Measurements from ENCODE around the gene CDC73. TPM values are rescaled to one million over a fixed set of nuclear protein-coding genes. Genes with fewer than 3 reads are reported as not detected.
"Not testable (repeated sequence)": the region's sequence is repeated elsewhere in the genome, so short reads cannot be mapped to it uniquely, and the experiment has no call there.

CDC73 gene
- total RNA-seq, 1 experiment from 2014 or later: 18.9 TPM

DNA sequence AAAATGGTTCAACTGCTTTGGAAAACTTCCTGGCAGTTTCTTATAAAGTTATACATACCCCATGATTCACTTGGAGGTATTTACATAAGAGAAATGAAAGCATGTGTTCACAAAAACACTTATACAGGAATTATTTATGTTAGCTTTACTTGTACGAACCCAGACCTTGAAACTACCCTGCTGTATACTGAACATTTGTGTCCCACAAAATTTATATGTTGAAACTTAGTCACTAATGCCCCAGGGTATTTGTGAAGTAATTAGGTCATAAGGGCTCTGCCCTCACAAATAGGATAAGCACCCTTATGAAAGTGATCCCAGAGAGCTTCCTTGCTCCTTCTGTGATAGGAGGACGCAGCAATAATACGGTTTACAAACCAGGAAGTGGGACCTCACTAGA lies 107.3 kb downstream of the CDC73 start:
- DNase-seq (ENCODE audit: low read depth): peak; percentile 33

GRCh38 chr1:193231146-193231545 lies 109.3 kb downstream of the CDC73 start:
- DNase-seq (ENCODE audit: low read depth): not testable (repeated sequence)

- no peak for DNase-seq (ENCODE audit: low read depth)
Observed at GRCh38 chr1:193234530-193234929, 112.7 kb downstream of the CDC73 start.

GRCh38 chr1:193237381-193237978 lies 115.6 kb downstream of the CDC73 start:
- no peak for DNase-seq (ENCODE audit: low read depth)

DNA sequence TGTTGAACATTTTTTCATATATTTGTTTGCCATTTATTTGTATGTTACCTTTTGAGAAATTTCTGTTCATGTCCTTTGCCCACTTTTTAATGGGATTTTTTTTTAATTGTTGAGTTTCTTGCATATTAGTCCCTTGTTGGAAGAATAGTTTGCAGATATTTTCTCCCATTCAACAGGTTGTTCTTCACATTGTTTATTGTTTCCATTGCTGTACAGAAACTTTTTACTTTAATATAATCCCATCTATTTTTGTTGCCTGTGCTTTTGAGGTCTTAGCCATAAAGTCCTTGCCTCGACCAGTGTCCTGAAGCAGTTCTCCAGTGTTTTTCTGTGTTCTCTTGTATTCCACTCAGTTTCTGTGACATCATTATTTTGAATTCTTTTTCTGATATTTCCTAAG lies 118.8 kb downstream of the CDC73 start:
- DNase-seq (ENCODE audit: low read depth): no peak

DNA sequence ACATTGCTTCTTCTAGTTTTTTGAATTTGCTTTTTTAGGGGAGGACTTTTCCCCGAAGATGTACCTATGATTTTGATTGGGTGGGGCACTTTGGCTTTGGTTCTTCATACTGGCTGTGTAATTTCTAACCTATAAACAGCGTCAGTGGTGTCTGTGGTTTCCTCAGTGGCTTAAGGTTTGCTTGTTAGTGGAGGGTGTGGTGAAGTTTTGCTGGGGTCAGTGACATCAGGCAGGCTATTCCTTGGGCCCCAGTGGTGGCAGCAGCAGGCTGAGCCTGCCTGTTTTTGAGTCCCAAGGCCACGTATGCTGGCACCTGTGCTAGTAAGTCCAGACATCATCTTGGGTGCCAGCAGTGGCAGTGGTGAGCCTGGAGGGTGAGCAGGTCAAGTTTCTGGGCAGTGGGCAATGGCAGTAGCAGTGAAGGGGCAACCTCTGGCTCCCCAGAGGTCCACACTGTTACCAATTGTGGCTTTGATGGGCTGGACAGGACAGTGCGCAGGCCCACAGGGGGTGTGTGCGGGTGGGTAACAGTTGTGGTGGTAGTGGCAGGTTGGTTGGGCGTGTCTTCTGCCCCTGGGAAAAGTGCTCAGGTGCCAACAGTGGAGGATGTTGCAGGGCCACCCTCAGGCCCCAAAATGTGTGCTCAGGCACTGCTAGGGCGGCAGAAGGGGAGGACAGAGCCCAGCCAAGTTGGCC lies 119.4 kb downstream of the CDC73 start:
- no peak for DNase-seq (ENCODE audit: low read depth)

DNA sequence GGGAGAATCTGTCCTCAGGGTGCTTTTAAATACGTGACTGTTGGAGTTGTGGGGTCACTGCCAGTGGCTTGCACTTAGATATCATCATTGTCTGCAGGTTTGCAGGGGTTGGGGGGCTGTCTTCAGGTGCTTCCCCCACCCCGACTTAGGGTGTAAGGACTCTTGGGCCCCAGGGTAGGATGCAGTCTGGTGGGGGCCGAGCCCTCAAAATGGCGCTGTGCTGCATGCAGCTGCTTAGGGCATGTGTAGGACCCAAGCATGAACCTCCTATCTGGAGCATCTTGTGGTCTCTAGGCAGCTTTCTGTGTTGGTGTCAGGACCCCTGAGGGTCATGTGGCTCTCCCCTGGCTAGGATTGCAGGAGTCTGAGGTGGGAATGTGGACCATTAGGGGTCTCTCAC lies 120.2 kb downstream of the CDC73 start:
- no peak for DNase-seq (ENCODE audit: low read depth)

DNA sequence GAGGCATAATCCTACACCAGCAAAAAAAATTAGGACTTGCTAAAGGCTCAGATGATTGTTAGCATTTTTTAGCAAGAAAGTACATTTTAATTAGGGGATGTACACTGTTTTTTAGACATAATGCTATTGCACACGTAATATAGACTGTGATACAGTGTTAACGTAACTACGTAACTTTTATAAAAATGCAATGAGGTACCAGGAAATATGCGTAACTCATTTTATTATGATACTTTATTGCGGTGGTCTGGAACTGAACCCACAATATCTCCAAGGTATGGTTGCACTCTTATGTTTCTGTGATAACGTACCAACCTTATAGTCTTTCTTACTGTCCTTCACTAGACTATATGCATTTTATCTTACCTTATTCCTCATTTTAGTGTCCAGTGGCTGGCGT lies 127.4 kb downstream of the CDC73 start:
- no peak for DNase-seq (ENCODE audit: low read depth)

DNA sequence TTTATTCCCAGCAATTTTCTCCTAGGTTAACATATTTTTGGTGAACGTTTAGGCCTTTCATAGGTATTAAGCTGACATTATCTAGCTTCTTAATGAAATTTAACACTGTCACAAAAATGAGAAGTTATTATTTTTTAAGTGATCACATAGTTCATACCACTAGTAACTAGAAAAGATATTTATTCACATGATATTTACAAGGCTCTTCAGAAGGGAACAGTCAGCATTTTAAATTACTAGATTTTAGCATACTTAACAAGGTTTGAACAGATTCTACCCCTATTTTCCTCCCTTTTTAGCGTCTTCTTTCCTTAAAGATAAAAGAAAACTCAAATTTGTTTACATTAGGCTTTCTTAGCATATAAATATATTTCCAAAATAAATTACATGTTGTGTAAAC lies 130.1 kb downstream of the CDC73 start:
- DNase-seq (ENCODE audit: low read depth): no peak

GRCh38 chr1:193256019-193256418 lies 134.2 kb downstream of the CDC73 start:
- DNase-seq (ENCODE audit: low read depth): no peak

- DNase-seq (ENCODE audit: low read depth): no peak
Observed at GRCh38 chr1:193259636-193260035, 137.8 kb downstream of the CDC73 start.

- no peak for DNase-seq (ENCODE audit: low read depth)
Observed at GRCh38 chr1:193260056-193260745, 138.4 kb downstream of the CDC73 start.

- no peak for DNase-seq (ENCODE audit: low read depth)
Observed at GRCh38 chr1:193260896-193261295, 139.1 kb downstream of the CDC73 start.

GRCh38 chr1:193262661-193263060 lies 140.8 kb downstream of the CDC73 start:
- no peak for DNase-seq (ENCODE audit: low read depth)

DNA sequence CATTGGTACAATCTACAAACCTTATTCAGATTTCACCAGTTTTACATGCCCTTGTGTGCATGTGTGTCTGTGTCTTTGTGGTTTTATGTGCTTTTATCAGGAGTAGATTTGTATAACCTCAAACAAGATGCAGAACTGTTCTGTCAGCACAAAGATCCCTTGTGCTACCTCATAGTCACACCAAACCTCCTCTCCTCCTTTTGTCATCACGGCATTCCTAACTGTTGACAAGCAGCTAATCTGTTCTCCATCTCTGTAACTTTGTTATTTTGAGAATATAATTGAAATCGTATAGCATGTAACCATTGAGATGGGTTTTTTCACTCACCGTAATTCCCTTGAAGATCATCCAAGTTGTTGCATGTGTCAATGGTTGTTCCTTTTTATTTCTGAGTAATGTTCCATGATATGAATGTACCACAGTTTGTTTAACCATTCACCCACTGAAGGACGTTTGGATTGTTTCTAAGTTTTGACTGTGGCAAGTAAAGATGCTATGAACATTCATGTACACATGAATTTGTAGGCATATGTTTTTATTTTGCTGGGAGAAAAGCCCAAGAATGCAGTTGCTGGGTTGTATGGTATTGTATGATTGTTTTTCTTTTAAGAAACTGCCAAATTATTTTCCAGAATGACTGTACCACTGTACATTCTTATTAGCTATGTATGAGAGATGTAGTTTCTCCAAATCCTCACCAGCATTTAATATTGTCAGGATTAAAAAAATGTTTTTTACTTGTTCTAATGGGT lies 142.7 kb downstream of the CDC73 start:
- peak; percentile 58 for DNase-seq (ENCODE audit: low read depth)

DNA sequence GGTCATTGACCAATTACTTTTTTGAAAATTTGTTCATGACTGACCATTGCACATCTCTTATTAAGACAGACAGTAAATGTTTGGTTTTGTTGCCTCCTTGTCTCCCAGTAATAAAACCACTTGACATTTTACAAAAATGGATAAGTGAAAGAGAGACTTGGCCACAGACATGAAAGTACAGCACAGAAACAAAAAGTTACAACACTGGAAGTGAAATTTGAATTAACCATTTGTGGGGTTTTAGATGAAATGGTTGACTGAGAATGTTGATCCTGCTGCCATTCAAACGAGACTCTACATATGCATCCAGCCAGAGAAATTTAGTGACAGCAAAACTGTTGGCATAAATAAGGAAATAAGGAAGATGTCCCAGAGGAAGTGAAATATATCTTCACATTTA lies 143.9 kb downstream of the CDC73 start:
- no peak for DNase-seq (ENCODE audit: low read depth)

- DNase-seq (ENCODE audit: low read depth): not testable (repeated sequence)
Observed at GRCh38 chr1:193266794-193267193, 145.0 kb downstream of the CDC73 start.

- DNase-seq (ENCODE audit: low read depth): peak; percentile 68
Observed at GRCh38 chr1:193270996-193271395, 149.2 kb downstream of the CDC73 start.

DNA sequence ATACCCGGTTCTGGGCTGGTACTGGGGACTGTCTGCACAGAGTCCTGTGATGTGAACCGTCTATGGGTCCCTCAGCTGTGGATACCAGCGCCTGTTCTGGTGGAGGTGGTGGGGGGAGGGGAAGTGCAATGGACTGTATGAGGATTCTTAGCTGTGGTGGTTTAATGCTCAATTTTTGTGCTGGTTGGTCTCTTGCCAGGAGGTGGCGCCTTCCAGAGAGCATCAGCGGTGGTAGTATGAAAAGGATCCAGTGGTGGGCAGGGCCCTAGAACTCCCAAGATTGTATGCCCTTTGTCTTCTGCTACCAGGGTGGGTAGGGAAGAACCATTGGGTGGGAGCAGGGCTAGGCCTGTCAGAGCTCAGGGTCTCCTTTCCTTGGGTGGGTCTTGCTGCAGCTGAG lies 153.9 kb downstream of the CDC73 start:
- DNase-seq (ENCODE audit: low read depth): no peak

- no peak for DNase-seq (ENCODE audit: low read depth)
Observed at GRCh38 chr1:193278968-193279367, 157.1 kb downstream of the CDC73 start.

GRCh38 chr1:193281894-193282293 lies 160.1 kb downstream of the CDC73 start:
- no peak for DNase-seq (ENCODE audit: low read depth)

DNA sequence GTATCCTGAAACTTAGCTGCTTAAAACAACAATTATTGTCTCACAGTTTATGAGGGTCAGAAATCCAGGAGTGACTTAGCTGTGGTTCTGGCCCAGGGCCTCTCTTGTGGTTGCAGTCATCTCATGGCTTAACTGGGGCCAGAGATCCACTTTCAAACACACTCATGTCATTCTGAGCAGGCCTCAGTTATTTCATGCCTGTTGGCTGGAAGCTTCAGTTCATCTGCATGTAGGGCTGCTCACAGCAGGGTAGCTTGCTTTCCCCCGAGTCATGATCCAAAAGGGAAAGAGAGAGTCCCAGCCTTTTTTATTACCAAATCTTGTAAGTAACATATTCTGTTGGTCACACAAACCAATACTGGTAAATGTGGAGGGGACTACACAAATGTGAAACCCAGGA lies 161.2 kb downstream of the CDC73 start:
- DNase-seq (ENCODE audit: low read depth): peak; percentile 13

All from RPMI7951 (cell line).